Gastrocnemius medialis (tissue), 4 donors: ENCODE measurements around the gene OTUD3. TPM values are rescaled to one million over a fixed set of nuclear protein-coding genes. Genes with fewer than 3 reads are reported as not detected.

Source experiments
- ATAC-seq, 2 donors: fragments of 150-250 bp; one replicate each; pipeline ENCODE4 v1.9.1; 2016
- DNase-seq, 2 donors: peaks; one replicate each; pipeline ENCODE4 v3.0.0-alpha.2; 2019
- H3K27ac ChIP-seq, 4 donors: fragments of 200-600 bp; sonication (generic); 1 replicate in 1 of 4; 2 replicates in 3 of 4; pipeline ENCODE4 v1.5.1; 2016 to 2018; ENCODE audit warnings: mild to moderate bottlenecking in 2 of 4, moderate library complexity in 1 of 4
- H3K27me3 ChIP-seq, 3 donors: fragments of 200-600 bp; sonication (generic) in 2 of 3; 1 replicate in 1 of 3; 2 replicates in 2 of 3; pipeline versions ENCODE4 v1.5.1 to v1.6.0; 2016 to 2019; ENCODE audit warnings: mild to moderate bottlenecking in 1 of 3, moderate library complexity in 1 of 3
- H3K36me3 ChIP-seq, 2 donors: fragments of 200-600 bp; sonication (generic) in 1 of 2; one replicate each; pipeline ENCODE4 v1.5.1; 2017 to 2018
- H3K4me1 ChIP-seq, 2 donors: fragments of 200-600 bp; sonication (generic) in 1 of 2; one replicate each; pipeline ENCODE4 v1.5.1; 2016 to 2017; ENCODE audit warnings: mild to moderate bottlenecking in 2 of 2
- H3K4me3 ChIP-seq, 4 donors: fragments of 200-600 bp; sonication (generic) in 3 of 4; 1 replicate in 1 of 4; 2 replicates in 3 of 4; pipeline ENCODE4 v1.5.1; 2016 to 2019; ENCODE audit warnings: mild to moderate bottlenecking in 2 of 4
- H3K9me3 ChIP-seq, 3 donors: fragments of 200-600 bp; sonication (generic) in 2 of 3; 1 replicate in 1 of 3; 2 replicates in 2 of 3; pipeline ENCODE4 v1.5.1; 2016 to 2019
- POLR2A ChIP-seq, 2 donors: fragments of 450-650 bp; IDR thresholded peaks; one replicate each; pipeline ENCODE4 v1.6.1; 2017; ENCODE audit warnings: antibody characterized with exemption in 2 of 2, mild to moderate bottlenecking in 2 of 2, moderate library complexity in 2 of 2
- in situ Hi-C, 4 donors: fragments of 200-750 bp; cut with MboI; loops; one replicate each; pipeline versions ENCODE4 v1.15.0 to v1.8.0; 2017; ENCODE audit warnings: low sequenced_read_pairs in 4 of 4
- intact Hi-C: fragments of 100-400 bp; cut with DNase I; formaldehyde crosslinking; loops from one replicate; pipeline ENCODE4 v1.15.1; 2023; ENCODE audit warnings: low total_unique reads
- total RNA-seq, 4 donors: library from RNA; depleted of rRNA; stranded (reverse); fragments of >200 nt; gene quantifications; one replicate each; pipeline versions ENCODE4 v1.1.0 to v1.2.3, GENCODE V29; 2016
- TF ChIP-seq, protein P1 (sequence below), 5 experiments: fragments of 450-650 bp in 3 of 5; fragments of 200-600 bp in 2 of 5; sonication (generic) in 2 of 5; IDR thresholded peaks in 4 of 5; conservative IDR thresholded peaks in 1 of 5; 1 replicate in 4 of 5; 2 replicates in 1 of 5; pipeline ENCODE4 v1.5.1; 2016 to 2019; ENCODE audit warnings: antibody characterized with exemption in 5 of 5, mild to moderate bottlenecking in 3 of 5, moderate library complexity in 3 of 5

OTUD3 gene
- total RNA-seq, 4 donors from 2014 or later: 3.3 to 7.9 (median 4.4) TPM

DNA sequence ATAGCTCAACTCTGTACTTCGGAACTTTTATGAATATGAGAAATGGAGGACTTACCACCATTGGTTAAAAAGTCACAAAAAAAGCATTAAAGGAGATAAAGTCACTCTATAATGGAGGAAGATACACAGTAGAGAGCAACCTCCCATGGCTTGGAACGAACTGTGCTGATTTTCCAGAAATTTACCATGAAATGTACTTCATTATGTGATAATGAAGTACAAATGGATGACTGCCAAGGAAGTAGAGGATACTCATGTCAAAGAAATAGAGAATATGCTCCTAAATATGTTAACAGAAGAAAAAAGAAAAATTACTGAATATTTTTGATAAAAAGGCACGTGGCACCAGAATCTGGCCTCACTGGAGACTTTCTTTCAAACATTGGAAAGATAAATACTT lies 64.8 kb downstream of the OTUD3 start:
- intact Hi-C loops (no loop called here), in situ Hi-C loops (no loop called here)
- Histone ChIP-seq H3K9me3 (no peaks in the 10 kb centered on the region), H3K4me1 (no peaks in the 10 kb centered on the region), H3K27ac (no peak overlapping the region), H3K27me3 (peaks cover 0 to 6% (median 2%) of the 10 kb centered on the region in 3 donors), H3K4me3 (no peak overlapping the region), H3K36me3 (no peaks in the 10 kb centered on the region)
- ATAC-seq: no peak
- no peak for DNase-seq
- TF ChIP-seq, protein P1, sequence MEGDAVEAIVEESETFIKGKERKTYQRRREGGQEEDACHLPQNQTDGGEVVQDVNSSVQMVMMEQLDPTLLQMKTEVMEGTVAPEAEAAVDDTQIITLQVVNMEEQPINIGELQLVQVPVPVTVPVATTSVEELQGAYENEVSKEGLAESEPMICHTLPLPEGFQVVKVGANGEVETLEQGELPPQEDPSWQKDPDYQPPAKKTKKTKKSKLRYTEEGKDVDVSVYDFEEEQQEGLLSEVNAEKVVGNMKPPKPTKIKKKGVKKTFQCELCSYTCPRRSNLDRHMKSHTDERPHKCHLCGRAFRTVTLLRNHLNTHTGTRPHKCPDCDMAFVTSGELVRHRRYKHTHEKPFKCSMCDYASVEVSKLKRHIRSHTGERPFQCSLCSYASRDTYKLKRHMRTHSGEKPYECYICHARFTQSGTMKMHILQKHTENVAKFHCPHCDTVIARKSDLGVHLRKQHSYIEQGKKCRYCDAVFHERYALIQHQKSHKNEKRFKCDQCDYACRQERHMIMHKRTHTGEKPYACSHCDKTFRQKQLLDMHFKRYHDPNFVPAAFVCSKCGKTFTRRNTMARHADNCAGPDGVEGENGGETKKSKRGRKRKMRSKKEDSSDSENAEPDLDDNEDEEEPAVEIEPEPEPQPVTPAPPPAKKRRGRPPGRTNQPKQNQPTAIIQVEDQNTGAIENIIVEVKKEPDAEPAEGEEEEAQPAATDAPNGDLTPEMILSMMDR (IDR thresholded peaks at IDR 0.05 in 4 of 5, conservative IDR thresholded peaks at IDR 0.05 in 1 of 5): no peak
- TF ChIP-seq POLR2A (IDR thresholded peaks at IDR 0.05): no peak

DNA sequence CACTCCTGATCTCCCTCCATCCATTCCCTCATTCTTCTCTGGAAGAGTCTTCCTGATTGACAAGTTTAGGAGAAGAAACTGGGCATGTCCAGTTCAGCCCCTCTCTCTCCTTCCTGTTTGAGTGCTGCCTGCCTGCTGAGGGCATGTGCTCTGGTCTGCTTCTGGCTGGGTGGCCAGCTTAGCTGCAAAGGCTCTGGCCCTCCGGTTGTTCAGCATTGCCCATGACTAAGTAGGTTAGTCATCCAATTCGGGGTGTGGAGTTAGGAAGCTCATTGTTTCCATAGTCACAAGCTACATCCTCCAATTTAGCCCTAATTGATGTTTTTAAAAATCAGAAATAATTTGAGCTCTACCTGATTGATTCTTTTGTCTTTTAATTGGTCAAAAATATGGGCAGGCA lies 66.8 kb downstream of the OTUD3 start:
- Histone ChIP-seq H3K27ac (no peak overlapping the region), H3K4me3 (no peak overlapping the region), H3K27me3 (peaks cover 0 to 7% (median 6%) of the 10 kb centered on the region in 3 donors), H3K36me3 (no peaks in the 10 kb centered on the region), H3K9me3 (no peaks in the 10 kb centered on the region), H3K4me1 (no peaks in the 10 kb centered on the region)
- in situ Hi-C loops: no loop called here
- DNase-seq (no peak), ATAC-seq (no peak)
- intact Hi-C loops: no loop called here
- TF ChIP-seq, protein P1 (IDR thresholded peaks at IDR 0.05 in 4 of 5, conservative IDR thresholded peaks at IDR 0.05 in 1 of 5): no peak
- TF ChIP-seq POLR2A (IDR thresholded peaks at IDR 0.05): no peak

DNA sequence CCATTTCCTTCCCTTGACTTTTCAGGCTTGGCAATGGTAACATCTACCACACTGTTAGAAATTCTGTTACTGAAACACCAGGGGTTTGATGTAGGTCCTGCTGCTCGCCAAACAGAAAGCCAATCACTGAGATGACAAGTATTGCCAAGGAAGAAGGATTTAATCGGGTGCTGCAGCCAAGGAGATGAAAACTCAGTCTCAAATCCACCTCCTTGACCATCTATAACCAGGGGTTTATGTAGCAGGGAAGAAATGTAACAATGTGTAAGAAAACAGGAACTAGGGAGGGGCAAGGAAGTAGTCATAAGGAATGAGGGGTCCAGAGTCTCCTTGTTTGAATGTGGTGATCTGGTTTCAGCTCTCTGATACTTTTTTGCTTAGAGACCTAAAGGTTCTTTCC lies 71.9 kb downstream of the OTUD3 start:
- DNase-seq (no peak), ATAC-seq (no peak)
- no peak overlapping the region for H3K27ac ChIP-seq
- in situ Hi-C loops (no loop called here), intact Hi-C loops (no loop called here)
- no peaks in the 10 kb centered on the region for H3K36me3 ChIP-seq
- TF ChIP-seq POLR2A (IDR thresholded peaks at IDR 0.05): no peak
- TF ChIP-seq, protein P1 (IDR thresholded peaks at IDR 0.05 in 4 of 5, conservative IDR thresholded peaks at IDR 0.05 in 1 of 5): no peak
- peaks cover 0 to 21% (median 5%) of the 10 kb centered on the region in 3 donors for H3K27me3 ChIP-seq
- H3K9me3 ChIP-seq: no peaks in the 10 kb centered on the region
- H3K4me1 ChIP-seq: no peaks in the 10 kb centered on the region
- H3K4me3 ChIP-seq: no peak overlapping the region

DNA sequence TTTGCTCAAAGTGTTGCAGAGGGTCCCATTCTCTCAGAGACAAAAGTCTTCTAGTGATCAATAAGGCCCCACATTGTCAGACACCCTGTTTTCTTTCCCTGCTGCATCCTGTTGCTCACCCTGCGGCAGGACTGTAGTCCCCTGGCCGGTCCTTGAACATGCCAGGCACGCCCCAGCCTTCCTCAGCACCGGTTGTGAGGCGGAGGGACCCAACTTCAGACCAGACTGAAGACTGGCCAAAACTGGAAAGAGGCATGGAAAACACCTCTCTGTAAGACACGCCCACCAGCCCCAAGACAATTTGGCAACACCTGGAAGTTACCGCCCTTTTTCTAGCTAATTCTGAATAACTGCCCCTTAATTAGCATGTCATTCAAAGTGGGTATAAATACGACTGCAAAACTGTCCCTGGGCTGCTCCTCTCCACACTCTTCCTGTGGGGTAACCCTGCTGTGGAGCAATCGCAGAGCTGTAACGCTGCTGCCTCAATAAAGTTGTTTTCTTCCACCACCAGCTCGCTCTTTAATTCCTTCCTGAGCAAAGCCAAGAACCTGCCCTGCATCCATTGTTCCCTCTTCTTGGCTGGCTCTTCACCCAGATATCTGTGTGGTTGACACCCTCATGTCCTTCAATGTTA lies 73.5 kb downstream of the OTUD3 start:
- intact Hi-C loops (no loop called here), in situ Hi-C loops (no loop called here)
- no peaks in the 10 kb centered on the region for H3K9me3 ChIP-seq
- peaks cover 0 to 22% (median 6%) of the 10 kb centered on the region in 3 donors for H3K27me3 ChIP-seq
- no peak for DNase-seq
- TF ChIP-seq, protein P1 (IDR thresholded peaks at IDR 0.05 in 4 of 5, conservative IDR thresholded peaks at IDR 0.05 in 1 of 5): no peak
- TF ChIP-seq POLR2A (IDR thresholded peaks at IDR 0.05): no peak
- H3K36me3 ChIP-seq: no peaks in the 10 kb centered on the region
- ATAC-seq: no peak
- H3K4me3 ChIP-seq: no peak overlapping the region
- no peaks in the 10 kb centered on the region for H3K4me1 ChIP-seq
- no peak overlapping the region for H3K27ac ChIP-seq

DNA sequence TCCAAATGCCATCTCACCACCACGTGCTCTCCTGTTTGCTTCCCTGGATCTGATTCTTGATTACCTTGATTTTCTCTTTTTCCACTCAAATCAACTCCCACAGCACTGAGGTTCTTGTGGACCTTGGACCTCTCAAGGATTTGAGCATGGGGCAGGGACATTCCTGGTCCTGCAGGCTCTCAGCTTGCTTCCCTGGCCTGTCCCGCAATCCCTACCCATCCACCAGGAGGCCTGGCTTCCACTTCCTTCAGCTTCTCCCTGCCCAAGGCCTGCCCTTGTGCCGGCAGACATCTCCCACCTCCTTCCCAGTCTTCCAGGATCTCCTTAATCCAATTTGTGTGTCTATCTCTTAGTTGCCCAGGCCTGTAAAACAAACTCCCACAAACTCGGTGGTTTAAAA lies 75.6 kb downstream of the OTUD3 start:
- Histone ChIP-seq H3K36me3 (no peaks in the 10 kb centered on the region), H3K4me3 (no peak overlapping the region), H3K4me1 (no peaks in the 10 kb centered on the region), H3K9me3 (no peaks in the 10 kb centered on the region), H3K27me3 (peaks cover 5 to 22% (median 8%) of the 10 kb centered on the region in 3 donors), H3K27ac (no peak overlapping the region)
- intact Hi-C loops (no loop called here), in situ Hi-C loops (no loop called here)
- TF ChIP-seq, protein P1 (IDR thresholded peaks at IDR 0.05 in 4 of 5, conservative IDR thresholded peaks at IDR 0.05 in 1 of 5): no peak
- no peak for TF ChIP-seq POLR2A (IDR thresholded peaks at IDR 0.05)
- ATAC-seq: no peak
- DNase-seq: no peak
